Measurements from ENCODE around the gene RNF223. TPM values are rescaled to one million over a fixed set of nuclear protein-coding genes. Genes with fewer than 3 reads are reported as not detected.

The RNF223 gene
- total and polyA plus RNA-seq, 10 donors: not detected

DNA sequence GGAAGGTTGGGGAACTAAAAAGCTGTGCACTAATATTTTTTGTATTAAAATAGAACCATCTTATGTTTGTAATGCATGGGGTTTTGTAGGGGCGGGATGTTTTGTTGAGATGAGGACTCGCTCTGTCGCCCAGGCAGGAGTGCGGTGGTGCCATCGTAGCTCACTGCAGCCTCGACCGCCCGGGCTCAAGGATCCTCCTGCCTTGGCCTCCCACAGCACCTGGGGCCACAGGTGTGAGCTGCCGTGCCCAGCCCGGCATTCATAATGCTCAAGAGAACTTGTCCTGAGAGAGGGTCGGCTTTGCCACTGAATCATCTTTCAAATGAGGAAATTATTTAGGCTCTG is 44.7 kb upstream of the RNF223 start:
- Histone ChIP-seq H3K4me3 (no peak overlapping the region), H3K9me3 (peaks cover 0 to 2% (median under 1%) of the 10 kb centered on the region in 8 donors), H3K4me1 (peaks cover 4 to 51% (median 31%) of the 10 kb centered on the region in 6 donors), H3K27me3 (replicated peaks in 1 of 7) (peaks cover 0 to 57% (median 12%) of the 10 kb centered on the region in 7 donors), H3K27ac (no peak overlapping the region), H3K36me3 (peaks cover 0 to under 1% (median 0%) of the 10 kb centered on the region in 6 donors)
- intact Hi-C loops (cut with DNase I; ENCODE audit: low total_unique reads): no loop called here
- TF ChIP-seq POLR2AphosphoS5 (IDR thresholded peaks at IDR 0.05) (no peak), POLR2A (IDR thresholded peaks at IDR 0.05) (no peak)
- TF ChIP-seq, protein P1, sequence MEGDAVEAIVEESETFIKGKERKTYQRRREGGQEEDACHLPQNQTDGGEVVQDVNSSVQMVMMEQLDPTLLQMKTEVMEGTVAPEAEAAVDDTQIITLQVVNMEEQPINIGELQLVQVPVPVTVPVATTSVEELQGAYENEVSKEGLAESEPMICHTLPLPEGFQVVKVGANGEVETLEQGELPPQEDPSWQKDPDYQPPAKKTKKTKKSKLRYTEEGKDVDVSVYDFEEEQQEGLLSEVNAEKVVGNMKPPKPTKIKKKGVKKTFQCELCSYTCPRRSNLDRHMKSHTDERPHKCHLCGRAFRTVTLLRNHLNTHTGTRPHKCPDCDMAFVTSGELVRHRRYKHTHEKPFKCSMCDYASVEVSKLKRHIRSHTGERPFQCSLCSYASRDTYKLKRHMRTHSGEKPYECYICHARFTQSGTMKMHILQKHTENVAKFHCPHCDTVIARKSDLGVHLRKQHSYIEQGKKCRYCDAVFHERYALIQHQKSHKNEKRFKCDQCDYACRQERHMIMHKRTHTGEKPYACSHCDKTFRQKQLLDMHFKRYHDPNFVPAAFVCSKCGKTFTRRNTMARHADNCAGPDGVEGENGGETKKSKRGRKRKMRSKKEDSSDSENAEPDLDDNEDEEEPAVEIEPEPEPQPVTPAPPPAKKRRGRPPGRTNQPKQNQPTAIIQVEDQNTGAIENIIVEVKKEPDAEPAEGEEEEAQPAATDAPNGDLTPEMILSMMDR (IDR thresholded peaks at IDR 0.05 in 8 of 11, conservative IDR thresholded peaks at IDR 0.05 in 3 of 11): no peak
- WGBS, 5 donors: 82 to 94% (median 88%) methylated on average over 11 of the region's 11 CpGs
- peak; percentile 72 for DNase-seq

DNA sequence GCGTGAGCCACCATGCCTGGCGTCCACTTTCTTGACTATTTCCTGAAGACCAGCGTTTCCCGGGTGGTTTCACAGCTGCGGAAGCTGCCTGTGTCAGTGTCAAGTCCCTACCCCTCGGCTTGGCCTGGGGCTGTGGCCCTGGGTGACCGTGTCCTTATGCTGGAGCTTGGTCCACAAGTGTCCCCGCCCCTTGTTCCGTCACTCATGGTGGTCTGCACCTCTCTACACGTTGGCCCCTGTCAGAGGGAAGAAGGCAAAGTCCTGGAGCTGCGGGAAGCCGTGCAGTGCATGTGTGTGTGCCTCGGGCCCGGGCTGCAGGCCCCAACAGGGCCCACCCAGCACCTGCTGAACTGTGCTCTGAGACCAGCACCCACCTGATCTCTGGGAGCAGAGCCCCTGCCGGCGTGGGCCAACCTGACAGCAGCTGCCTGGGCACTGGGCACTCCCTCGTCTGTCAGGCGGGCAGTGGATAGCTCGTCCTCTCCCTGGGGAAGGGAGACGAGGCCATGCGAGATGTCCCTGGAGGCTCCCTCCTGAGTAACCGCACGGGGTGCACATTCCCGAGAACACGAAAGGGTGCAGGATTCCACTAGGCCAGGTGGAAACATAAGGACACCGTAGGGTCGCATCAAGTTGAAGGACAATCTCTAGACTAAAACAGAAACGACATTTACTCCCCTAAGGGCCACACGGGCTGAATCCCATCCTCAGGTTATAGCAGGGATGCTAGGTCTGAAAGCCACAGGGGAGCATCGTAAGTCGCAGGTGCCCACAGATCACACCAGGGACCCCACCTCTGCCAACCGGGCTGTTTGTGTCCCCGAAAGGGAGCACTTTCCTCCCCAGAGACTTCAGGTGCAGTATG is 44.1 kb upstream of the RNF223 start:
- Histone ChIP-seq H3K36me3 (peaks cover 0 to 6% (median 1%) of the 10 kb centered on the region in 6 donors), H3K4me3 (no peak overlapping the region), H3K4me1 (peaks cover 4 to 49% (median 31%) of the 10 kb centered on the region in 6 donors), H3K27ac (no peak overlapping the region), H3K9me3 (peaks cover 0 to 8% (median 6%) of the 10 kb centered on the region in 8 donors), H3K27me3 (replicated peaks in 1 of 7) (peaks cover 0 to 57% (median 12%) of the 10 kb centered on the region in 7 donors)
- peak; percentile 76 for DNase-seq
- TF ChIP-seq POLR2AphosphoS5 (IDR thresholded peaks at IDR 0.05) (no peak), POLR2A (IDR thresholded peaks at IDR 0.05) (no peak)
- TF ChIP-seq, protein P1 (IDR thresholded peaks at IDR 0.05 in 8 of 11, conservative IDR thresholded peaks at IDR 0.05 in 3 of 11): no peak
- WGBS, 5 donors: 80 to 87% (median 84%) methylated on average over 29 to 33 of the region's 33 CpGs
- intact Hi-C loops (cut with DNase I; ENCODE audit: low total_unique reads): no loop called here

DNA sequence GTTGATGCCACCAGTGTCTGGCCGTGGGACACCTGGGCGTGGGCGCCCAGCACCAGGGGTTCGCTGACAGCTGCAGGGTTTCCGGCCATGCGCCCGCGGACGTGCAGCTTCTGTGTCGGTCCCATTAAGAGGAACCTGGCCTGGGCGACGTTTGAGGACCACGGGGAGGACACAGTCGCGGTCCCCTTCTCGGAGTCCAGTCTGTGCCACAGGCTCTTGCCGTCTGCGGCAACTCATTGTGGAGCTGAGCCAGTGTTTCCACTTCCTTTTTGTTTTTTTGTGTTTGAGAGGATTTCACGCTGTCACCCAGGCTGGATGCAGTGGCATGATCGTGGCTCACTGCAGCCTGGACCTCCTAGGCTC is 43.3 kb upstream of the RNF223 start:
- H3K4me3 ChIP-seq: peak overlapping the region in 1 of 8 donors; percentile 6
- no peak overlapping the region for H3K27ac ChIP-seq
- intact Hi-C loops (cut with DNase I; ENCODE audit: low total_unique reads): no loop called here
- H3K27me3 ChIP-seq (replicated peaks in 1 of 7): peaks cover 0 to 54% (median 12%) of the 10 kb centered on the region in 7 donors
- peaks cover 0 to 14% (median 2%) of the 10 kb centered on the region in 6 donors for H3K36me3 ChIP-seq
- H3K9me3 ChIP-seq: peaks cover 0 to 16% (median 11%) of the 10 kb centered on the region in 8 donors
- DNase-seq: peak; percentile 84
- TF ChIP-seq, protein P1 (IDR thresholded peaks at IDR 0.05 in 8 of 11, conservative IDR thresholded peaks at IDR 0.05 in 3 of 11): no peak
- TF ChIP-seq POLR2A (IDR thresholded peaks at IDR 0.05) (no peak), POLR2AphosphoS5 (IDR thresholded peaks at IDR 0.05) (no peak)
- H3K4me1 ChIP-seq: peaks cover 4 to 41% (median 24%) of the 10 kb centered on the region in 6 donors
- WGBS, 5 donors: 56 to 74% (median 60%) methylated on average over 11 to 20 of the region's 20 CpGs

Measured in spleen (tissue), 11 donors.